HG02970 (cell line): ENCODE measurements around the gene FOXA1.

Source experiments
- ATAC-seq: cut with Tn5 transposase; IDR thresholded peaks from one replicate; pipeline ENCODE4 v1.9.1; 2021; ENCODE audit warnings: mild to moderate bottlenecking, moderate library complexity, moderate number of reproducible peaks; ENCODE audit not compliant: unreplicated experiment, low FRiP score

FOXA1 gene

GRCh38 chr14:37594971-37595808, at the start of gene FOXA1, which contains the start of gene TTC6:
TSS of gene FOXA1 (minus strand) at chr14:37595249. CDS start at chr14:37594972, 277 bp downstream.
TSS of gene TTC6 (plus strand) at chr14:37595629. CDS start at chr14:37622065, 26,436 bp downstream.
- no peak for ATAC-seq

DNA sequence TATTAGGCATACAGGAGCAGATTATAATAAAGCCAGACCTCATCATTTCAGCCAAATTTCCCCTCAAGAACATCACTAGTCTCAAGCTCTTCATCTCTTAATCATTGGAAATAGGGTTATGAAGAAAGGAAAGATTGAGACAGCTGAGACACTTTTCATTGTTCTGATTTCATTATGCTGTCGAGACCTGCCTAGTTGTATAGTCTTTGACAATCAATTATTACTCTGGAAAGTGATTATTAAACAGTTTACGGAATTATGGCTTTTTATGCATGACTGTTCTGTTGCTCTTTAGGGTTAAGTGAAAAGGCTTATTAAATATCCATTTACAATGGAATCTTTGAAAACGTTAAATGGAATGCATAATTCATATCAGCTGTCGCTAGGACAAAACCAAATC, 48.7 kb upstream of the FOXA1 start:
- no peak for ATAC-seq

GRCh38 chr14:37642125-37642524, 47.1 kb upstream of the FOXA1 start:
- ATAC-seq: no peak

GRCh38 chr14:37641117-37641516, 46.1 kb upstream of the FOXA1 start:
- no peak for ATAC-seq

DNA sequence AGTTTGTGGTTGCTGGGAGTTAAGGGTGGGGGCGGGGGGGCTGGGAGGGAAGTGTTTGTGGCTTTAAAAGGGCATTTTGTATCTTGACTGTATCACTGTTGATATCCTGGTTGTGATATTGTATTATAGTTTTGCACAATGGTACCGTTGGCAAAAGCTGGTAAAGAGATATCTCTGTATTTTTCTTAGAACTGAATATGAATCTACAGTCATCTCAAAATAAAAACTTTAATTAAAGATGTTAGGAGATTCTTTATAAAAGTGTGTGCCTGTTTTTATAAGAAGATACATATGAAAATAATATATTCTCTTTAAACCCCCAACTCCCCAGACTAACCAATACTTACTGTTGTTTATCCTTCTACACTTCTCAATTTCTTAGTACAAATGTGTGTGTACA, 43.5 kb upstream of the FOXA1 start:
- no peak for ATAC-seq

DNA sequence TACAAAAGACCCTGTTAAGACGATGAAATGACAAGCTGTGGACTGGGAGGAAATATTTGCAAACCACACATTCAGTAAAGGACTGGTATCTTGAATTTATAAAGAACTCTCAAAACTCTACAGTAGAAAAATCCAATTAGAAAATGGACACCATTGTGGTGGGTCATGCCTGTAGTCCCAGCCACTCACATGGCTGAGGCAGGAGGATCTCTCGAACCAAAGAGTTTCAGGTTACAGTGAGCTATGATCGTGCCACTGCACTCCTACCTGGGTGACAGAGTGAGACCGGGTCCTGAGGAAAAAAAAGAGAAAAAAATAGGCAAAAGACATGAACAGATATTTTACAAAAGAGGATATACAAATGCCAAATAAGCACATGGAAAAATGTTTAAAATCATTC, 42.3 kb upstream of the FOXA1 start:
- no peak for ATAC-seq

- ATAC-seq: no peak
These were observed 30.8 kb upstream of the FOXA1 start for GRCh38 chr14:37625597-37626595.

- ATAC-seq: no peak
These were observed 28.9 kb upstream of the FOXA1 start for GRCh38 chr14:37623971-37624370.

DNA sequence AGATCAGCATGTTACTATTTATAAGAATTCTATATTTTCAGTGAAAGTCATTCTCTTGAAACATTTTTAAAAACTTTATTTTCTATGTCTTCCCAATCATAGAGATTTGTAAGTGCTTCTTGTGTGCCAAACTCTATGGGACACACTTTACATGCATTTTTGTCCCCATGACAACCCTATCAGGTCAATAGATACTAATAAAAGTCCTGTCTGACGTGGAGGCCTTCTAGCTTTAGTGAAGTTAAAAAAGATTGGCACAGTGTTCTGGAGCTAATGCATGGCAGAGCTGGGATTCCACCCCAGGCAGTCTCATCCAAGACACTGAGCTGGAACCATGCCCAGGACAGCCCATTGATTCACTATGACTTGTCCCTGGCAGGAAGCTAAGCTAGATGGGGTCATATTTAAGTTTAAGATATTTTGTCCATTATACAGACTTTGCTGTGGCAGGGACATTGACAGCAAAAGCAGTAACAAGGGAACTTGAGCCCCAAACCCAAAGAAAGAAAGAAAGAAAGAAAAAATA, 28.4 kb upstream of the FOXA1 start:
- no peak for ATAC-seq

- ATAC-seq: no peak
These were observed 27.3 kb upstream of the FOXA1 start for GRCh38 chr14:37622231-37622923.

GRCh38 chr14:37620856-37621255, 25.8 kb upstream of the FOXA1 start:
- no peak for ATAC-seq

GRCh38 chr14:37618498-37619028, 23.5 kb upstream of the FOXA1 start:
- ATAC-seq: no peak

DNA sequence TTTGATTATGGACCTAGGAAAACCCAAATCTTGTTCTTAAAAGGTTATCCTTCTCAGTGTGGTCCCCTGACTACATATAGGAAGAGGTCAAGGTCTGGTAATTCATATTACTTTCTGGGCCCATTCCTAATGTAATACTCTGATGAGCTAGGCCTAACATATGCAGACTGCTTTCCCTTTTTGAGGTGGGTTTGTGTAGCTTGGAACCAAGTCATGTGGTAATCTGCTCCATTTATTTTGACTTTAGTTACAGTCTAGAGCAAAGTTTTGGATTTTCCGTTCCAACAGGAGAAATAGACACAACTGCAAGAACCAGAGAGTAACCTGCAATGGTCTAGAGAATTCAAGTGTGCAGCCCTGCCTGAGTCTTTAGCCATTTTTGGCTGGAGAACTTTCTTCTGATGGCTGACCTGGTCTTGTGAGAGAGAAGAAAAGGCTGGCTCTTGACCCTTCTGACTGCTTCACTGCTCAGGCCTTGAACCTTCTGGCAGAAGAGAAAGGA, 22.9 kb upstream of the FOXA1 start:
- no peak for ATAC-seq

DNA sequence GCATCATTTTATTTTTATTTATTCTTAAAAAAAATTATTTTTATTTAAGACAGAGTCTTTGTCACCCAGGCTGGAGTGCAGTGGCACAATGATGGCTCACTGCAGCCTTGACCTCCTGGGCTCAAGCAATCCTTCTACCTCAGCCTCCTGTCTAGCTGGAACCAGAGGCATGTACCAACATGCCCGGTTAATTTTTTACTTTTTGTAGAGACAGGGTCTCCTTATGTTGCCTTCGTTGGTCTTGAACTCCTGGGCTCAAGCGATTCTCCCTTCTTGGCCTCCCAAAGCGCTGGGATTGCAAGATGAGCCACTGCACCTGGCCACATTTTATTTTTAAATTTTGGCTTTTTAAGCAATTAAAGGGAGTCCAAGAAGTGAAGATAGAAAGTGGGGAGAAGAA, 21.8 kb upstream of the FOXA1 start:
- no peak for ATAC-seq

DNA sequence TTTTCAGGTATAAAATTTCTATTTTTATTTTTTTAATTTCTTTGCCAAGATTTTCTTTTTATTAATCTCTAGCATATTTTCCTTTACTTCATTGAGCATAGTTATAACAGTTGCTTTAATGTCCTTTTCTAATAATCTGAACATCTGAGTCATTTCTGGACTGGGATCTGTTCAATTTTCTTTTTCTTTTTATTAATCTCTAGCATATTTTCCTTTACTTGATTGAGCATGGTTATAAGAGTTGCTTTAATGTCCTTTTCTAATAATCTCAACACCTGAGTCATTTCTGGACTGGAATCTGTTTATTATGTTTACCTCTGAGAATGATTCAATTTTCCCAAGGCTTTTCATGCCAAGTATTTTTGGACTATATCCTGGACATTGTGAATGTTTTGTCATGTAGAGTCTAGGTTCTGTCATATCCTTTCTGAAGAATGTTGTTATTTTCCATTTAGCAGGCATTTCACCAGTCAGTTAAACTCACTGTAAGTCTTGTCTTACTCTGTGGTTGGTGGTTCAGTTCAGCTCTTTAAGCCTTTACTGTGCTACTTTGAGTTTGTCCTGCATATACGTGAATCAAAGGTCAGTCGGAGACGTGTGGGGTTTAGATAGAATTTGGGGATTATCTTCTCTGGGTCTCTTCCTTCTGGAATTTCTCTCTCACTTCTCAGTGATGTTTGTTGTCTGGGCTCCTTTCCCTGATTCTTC, 20.7 kb upstream of the FOXA1 start:
- ATAC-seq: no peak

GRCh38 chr14:37610945-37611523, 16.0 kb upstream of the FOXA1 start:
- no peak for ATAC-seq

DNA sequence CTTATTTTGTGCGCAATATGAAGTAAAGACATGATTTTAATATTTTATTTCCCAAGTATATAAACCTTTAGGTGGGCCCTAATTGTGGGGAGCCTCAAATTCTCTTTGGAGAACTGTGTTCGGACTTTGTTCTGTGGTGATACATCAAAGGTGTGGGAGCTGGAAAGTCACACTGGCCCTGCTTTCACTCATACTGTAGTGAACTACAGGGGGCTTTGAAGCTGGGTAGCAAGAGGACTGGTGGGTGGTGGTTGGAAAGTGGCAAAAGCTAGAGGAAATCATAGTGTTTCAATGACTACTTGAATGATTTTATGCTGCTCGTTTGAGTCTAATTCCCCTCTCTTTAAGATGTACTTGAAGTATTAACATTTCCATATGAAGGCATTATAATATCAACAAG, 13.6 kb upstream of the FOXA1 start:
- ATAC-seq: no peak

DNA sequence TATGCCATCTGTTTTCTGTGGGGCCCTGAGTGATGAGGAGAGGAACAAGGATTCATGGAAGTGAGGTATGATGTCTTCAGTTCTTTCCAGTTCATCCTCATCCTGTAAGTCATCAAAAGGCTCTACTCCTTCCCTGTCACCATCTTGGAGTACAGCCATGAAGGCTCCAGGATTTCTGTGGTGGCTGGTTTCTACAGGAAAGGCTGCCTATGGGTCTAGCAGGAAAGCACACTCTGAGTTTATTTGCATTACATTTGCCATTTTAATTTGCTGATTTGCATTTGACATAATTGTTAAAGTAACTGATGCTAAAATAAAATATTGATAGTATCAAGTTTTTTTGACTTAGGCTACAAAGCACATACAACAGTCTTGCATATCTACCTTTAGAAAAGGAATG, 11.6 kb upstream of the FOXA1 start:
- no peak for ATAC-seq

DNA sequence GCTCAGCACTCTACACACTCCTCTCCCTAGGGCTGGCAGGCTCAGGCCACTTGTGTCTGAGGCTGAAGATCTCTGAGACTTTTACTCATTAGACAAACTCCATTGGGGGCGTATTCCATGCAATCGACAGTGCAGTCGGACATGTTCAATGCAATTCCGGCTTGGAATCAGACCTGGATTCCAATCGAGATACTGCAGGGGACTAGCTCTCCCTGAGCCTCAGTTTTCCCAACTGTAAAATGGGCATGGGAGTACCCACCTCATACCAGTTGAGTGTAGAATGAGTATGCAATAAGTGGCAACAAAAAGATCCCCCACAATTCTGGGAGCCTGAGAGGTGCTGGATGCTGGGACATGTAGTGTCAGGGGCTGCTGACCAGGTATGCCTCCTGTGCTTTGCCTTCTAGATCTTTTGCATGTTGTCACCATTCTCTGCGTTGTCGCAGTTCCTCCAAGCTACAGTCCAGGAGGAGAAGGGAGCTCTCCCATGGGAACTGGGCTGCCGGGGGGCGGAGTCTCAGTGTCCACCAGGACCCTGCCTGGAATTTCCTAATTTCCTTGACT, 8.7 kb upstream of the FOXA1 start:
- no peak for ATAC-seq
